Lower leg skin (tissue), 4 donors: Measurements from ENCODE around the gene EGR1. TPM values are rescaled to one million over a fixed set of nuclear protein-coding genes. Genes with fewer than 3 reads are reported as not detected.
A peak's percentile ranks its signal among the peaks of the same experiment; 100 is the strongest.

Source experiments
- DNase-seq, 2 donors: peaks; one replicate each; pipeline ENCODE4 v3.0.0-alpha.2; 2019; ENCODE audit warnings: low spot score in 2 of 2
- H3K4me3 ChIP-seq: fragments of 200-600 bp; sonication (generic); 2 replicates; pipeline ENCODE4 v1.5.1; 2017; ENCODE audit warnings: mild to moderate bottlenecking, low read depth; ENCODE audit not compliant: poor library complexity, severe bottlenecking
- CTCF ChIP-seq, 3 donors: fragments of 450-650 bp; IDR thresholded peaks; one replicate each; pipeline ENCODE4 v1.5.1; 2016; ENCODE audit warnings: antibody characterized with exemption in 3 of 3, mild to moderate bottlenecking in 3 of 3, moderate library complexity in 2 of 3
- POLR2A ChIP-seq, 2 donors: fragments of 450-650 bp; IDR thresholded peaks; one replicate each; pipeline ENCODE4 v1.6.1; 2016 to 2017; ENCODE audit warnings: antibody characterized with exemption in 2 of 2, mild to moderate bottlenecking in 1 of 2, moderate library complexity in 1 of 2
- WGBS, 2 donors: methylation state at CpG; one replicate each; pipeline ENCODE4 v1.1.5; 2018; 5-methylcytosine and 5-hydroxymethylcytosine counted together
- intact Hi-C: fragments of 100-400 bp; cut with DNase I; formaldehyde crosslinking; loops from one replicate; pipeline ENCODE4 v1.15.0; 2023; ENCODE audit warnings: low total_unique reads
- total RNA-seq, 4 donors: library from RNA; depleted of rRNA; stranded (reverse); fragments of >200 nt; gene quantifications; one replicate each; pipeline ENCODE4 v1.1.0, GENCODE V29; 2016

The EGR1 gene
- total RNA-seq, 4 donors from 2014 or later: 37.5 to 110 (median 47.8) TPM

- WGBS, 2 donors: 76 to 85% methylated on average over 45 of the region's 45 CpGs
- H3K4me3 ChIP-seq: peak overlapping the region; percentile 61
- DNase-seq: no peak
- TF ChIP-seq CTCF (IDR thresholded peaks at IDR 0.05) (no peak), POLR2A (IDR thresholded peaks at IDR 0.05) (no peak)
- intact Hi-C loops: loop anchor here (10.0 kb wide), 1 partner anchor 78 kb away; the partner anchor contains the start of gene ETF1
These were observed 1.8 kb downstream of the EGR1 start for GRCh38 chr5:138466900-138467710.

GRCh38 chr5:138467711-138468132, 2.4 kb downstream of the EGR1 start:
- WGBS, 2 donors: 78 to 80% methylated on average over 14 of the region's 14 CpGs
- no peak for DNase-seq
- TF ChIP-seq POLR2A (IDR thresholded peaks at IDR 0.05) (no peak), CTCF (IDR thresholded peaks at IDR 0.05) (no peak)
- H3K4me3 ChIP-seq: no peak overlapping the region
- intact Hi-C loops: loop anchor here (10.0 kb wide), 1 partner anchor 77 kb away; the partner anchor contains the start of gene ETF1

- no peak for DNase-seq
- WGBS, 2 donors: 84 to 86% methylated on average over 7 of the region's 7 CpGs
- intact Hi-C loops: loop anchor here (10.0 kb wide), 1 partner anchor 76 kb away; the partner anchor contains the start of gene ETF1
- no peak overlapping the region for H3K4me3 ChIP-seq
- TF ChIP-seq POLR2A (IDR thresholded peaks at IDR 0.05) (no peak), CTCF (IDR thresholded peaks at IDR 0.05) (no peak)
These were observed 3.1 kb downstream of the EGR1 start for GRCh38 chr5:138468133-138468965.

- no peak for DNase-seq
- no peak overlapping the region for H3K4me3 ChIP-seq
- no peak for TF ChIP-seq CTCF (IDR thresholded peaks at IDR 0.05)
- no peak for TF ChIP-seq POLR2A (IDR thresholded peaks at IDR 0.05)
- 82 to 83% methylated on average over 8 of the region's 8 CpGs for WGBS, 2 donors
- intact Hi-C loops: loop anchor here (10.0 kb wide), 1 partner anchor 76 kb away; the partner anchor contains the start of gene ETF1
These were observed 3.8 kb downstream of the EGR1 start for GRCh38 chr5:138468966-138469539.

DNA sequence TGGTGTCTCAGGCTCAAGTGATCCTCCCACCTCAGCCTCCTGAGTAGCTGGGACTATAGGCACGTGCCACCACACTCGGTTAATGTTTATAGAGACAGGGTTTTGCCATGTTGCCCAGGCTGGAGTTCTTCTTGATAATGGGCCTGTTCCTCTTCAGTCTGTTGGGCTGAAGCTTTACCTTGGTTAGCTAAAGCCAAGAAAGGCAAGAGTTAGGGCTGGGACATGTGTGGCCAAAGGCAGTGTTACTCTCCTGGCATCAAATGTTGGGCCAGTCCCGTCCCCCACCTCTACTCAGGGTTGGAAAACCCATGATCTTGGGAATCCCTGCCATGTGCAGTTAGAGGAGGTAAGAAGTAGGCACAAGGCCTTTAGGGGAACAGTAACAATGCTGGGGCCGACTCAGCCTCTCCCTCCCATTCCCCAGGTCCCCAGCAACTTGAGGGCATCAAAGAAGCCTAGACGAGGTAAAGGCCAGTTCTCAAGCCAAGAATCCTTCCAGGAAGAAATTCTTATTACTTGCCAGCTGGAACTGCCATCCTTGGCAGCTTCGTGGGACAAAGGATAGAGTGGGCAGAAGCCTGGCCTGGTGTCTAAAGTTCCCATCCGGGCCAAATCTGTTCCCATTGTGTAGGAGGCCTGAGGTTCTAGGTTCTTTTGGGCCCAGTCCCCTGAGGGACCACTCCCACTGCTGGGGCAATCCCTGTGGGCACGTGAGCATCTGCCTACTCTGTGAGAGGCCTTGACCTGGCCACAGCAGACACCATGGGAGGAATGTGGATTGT, 4.5 kb downstream of the EGR1 start:
- no peak for DNase-seq
- intact Hi-C loops: loop anchor here (10.0 kb wide), 1 partner anchor 75 kb away; the partner anchor contains the start of gene ETF1

More for the DNA sequence above, 4.5 kb downstream of the EGR1 start:
- WGBS, 2 donors: 48 to 50% methylated on average over 8 of the region's 8 CpGs
- no peak overlapping the region for H3K4me3 ChIP-seq
- TF ChIP-seq POLR2A (IDR thresholded peaks at IDR 0.05) (no peak), CTCF (IDR thresholded peaks at IDR 0.05) (no peak)
